Caki2 (cell line): ENCODE results near the gene SLC12A1. TPM values are rescaled to one million over a fixed set of nuclear protein-coding genes. Genes with fewer than 3 reads are reported as not detected.
A peak's percentile ranks its signal among the peaks of the same experiment; 100 is the strongest.

Experiments
- DNase-seq: peaks from one replicate; pipeline ENCODE4 v3.0.0-alpha.2; 2015; ENCODE audit warnings: low read depth
- in situ Hi-C: cut with HindIII; loops from 2 replicates; pipeline ENCODE4 v1.10.0; 2016; ENCODE audit warnings: low sequenced_read_pairs, low pct_unique_long_range_greater_than_20kb, mixed read lengths
- total RNA-seq: library from RNA; depleted of rRNA; stranded (reverse); fragments of >200 nt; shearing (Covaris generic); gene quantifications from 2 replicates; pipeline ENCODE4 v1.2.3, GENCODE V29; 2014; ENCODE audit warnings: low replicate concordance; rRNA removed

SLC12A1 gene
- not detected in 2 replicates for total RNA-seq

DNA sequence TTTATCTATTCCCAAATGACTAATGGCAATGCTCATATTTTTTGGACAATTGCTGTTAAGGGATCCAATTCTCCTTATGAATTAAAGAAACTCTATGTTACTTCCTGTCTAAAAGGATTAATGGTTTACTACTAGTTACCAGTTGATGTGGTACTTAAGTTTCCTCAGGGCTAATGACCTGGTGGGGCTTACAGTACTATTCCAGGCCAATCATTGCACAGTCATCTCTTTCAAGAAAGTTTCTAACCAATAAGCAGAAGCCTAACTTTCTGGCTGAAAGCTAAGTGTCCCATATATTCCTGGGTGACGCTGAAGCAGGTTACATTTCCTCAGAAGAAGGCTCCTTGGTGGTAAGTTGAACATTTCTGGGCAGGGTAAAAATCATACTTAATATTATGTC lies at the start of gene SLC12A1:
Gene SLC12A1, plus strand, starts transcription at position 322 of the 400 bp plus-strand sequence. CDS start 1,418 bp downstream, outside the sequence.
- no peak for DNase-seq
- in situ Hi-C loops: no loop called here

- DNase-seq: no peak
- in situ Hi-C loops: no loop called here
These were observed 37.5 kb upstream of the SLC12A1 start for GRCh38 chr15:48168616-48169015.

DNA sequence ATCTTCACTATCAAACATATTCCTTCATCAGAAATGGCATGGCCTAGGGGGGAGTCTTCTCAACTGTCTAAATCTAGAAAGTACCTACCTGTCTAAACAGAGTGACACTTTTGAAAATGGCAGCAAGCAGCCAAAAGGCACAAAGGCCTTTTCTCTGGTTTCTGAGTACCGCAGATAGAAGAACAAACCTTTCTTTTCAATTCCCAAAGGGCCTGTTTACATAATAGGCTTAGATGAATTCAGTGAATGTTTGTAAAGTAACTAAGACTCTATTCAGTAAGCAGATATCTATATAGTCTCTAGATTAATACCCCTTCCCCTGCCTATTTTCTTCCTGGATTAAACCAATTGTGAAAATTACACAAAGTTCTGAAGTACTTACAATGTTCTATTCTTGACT lies 35.1 kb upstream of the SLC12A1 start:
- in situ Hi-C loops: no loop called here
- no peak for DNase-seq

- DNase-seq: no peak
- in situ Hi-C loops: no loop called here
These were observed 31.0 kb upstream of the SLC12A1 start for GRCh38 chr15:48175126-48175525.

DNA sequence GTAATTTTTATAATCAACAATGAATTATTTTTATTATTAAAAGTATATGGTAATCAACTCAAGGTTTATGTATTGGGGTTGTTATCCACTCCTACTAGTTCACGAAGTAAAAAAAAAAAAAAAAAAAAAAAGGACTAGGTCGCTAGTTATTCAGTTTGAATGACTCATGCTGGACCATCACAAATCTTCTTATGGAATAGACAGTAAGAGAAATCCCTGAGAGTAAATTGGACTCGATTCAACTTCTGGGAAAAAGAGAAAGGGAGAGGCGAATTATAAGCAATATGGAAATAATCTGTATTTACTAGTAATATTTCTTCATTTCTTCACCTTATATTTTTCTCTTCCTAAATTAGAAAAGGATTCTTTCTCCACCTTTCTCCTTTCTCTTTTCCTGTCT lies 30.0 kb upstream of the SLC12A1 start:
- in situ Hi-C loops: no loop called here
- DNase-seq: peak; percentile 18

DNA sequence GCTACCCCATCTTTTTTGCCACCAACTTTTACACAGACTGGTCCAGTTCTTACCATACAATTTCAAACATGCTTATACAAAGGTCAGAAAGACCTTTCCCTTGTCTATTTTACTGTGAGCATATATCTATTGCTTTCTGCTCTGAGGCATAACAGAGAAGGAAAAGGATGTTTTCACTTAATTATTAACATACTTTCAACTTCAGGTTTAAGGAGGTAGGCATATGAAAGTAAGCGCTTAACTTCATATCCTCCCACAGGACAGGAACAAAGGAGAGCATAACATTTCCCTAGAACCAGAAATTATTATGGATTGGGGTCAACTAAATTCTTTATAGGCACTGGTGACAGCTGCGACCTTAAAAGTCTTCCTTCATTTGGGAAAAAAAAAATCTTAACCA lies 29.1 kb upstream of the SLC12A1 start:
- DNase-seq: no peak
- in situ Hi-C loops: no loop called here

DNA sequence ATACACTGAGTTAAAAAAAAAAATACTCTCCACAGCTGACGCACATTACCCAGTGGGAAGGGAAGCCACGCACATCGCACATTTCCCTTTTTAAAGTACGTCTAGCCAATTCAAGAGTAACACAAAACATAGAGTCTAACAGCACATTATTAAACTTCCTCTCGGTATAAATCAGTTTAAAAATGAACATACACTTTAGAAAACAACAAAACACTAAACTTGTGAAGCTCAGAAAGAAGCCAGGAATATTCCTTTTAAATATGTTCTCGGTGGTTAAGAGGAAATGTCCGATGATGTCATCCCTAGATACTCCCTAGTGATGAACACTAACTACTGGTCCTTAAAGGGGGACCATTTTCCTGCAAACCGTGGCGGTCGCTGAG lies 28.7 kb upstream of the SLC12A1 start:
- in situ Hi-C loops: no loop called here
- peak; percentile 69 for DNase-seq

DNA sequence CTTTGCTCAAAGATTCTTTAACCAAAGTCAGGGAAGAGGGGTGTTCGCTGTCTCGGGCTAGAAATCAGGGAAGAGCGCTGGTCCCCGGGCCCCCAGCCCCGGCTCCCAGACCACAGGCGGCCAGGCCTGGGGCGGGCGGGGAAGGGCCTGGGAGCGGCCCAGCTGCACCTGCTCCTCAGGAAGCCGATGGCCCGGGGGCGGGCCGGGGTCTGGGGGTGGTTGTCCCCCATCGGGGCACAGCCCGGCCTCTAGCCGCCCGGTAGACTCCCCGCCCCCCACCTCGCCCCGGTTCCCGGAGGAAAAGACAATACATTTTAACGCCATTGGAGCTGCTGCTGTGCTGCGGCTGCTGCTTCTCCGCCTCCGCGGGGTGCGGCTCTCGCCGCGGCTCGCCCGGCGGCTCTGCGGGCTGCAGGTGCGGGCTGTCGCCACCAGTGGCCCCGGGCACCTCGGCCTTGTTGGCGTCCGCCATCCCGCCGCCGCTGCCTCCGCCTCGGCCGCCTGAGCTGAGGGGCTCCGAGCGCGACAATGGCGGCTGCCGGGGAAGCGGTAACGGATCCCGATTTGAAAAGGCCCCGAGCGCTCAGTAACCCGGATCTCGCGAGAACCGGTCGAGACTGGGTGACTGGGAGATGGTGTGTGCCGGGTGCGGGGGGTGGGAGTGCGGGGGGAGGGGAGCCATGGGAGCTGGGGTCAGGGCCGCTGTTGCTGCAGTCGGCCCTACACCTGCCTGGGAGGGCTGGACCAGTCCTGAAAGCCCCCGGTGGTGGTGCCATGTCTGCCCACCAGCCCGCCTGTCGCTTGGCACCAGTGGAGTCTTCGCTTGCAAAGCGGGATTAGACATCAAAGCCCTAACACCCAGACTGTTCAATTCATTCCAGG lies 28.1 kb upstream of the SLC12A1 start, which contains the start of gene MYEF2:
Gene MYEF2, minus strand, starts transcription at position 530 of the 882 bp plus-strand sequence. Its CDS starts 58 bp downstream, at position 472.
- in situ Hi-C loops: no loop called here
- DNase-seq: peak; percentile 75

- in situ Hi-C loops: no loop called here
These were observed 27.5 kb upstream of the SLC12A1 start for GRCh38 chr15:48178648-48178931.

GRCh38 chr15:48182749-48183148 lies 23.4 kb upstream of the SLC12A1 start:
- in situ Hi-C loops: no loop called here
- no peak for DNase-seq

More at GRCh38 chr15:48178648-48178931, 27.5 kb upstream of the SLC12A1 start:
- peak; percentile 8 for DNase-seq

DNA sequence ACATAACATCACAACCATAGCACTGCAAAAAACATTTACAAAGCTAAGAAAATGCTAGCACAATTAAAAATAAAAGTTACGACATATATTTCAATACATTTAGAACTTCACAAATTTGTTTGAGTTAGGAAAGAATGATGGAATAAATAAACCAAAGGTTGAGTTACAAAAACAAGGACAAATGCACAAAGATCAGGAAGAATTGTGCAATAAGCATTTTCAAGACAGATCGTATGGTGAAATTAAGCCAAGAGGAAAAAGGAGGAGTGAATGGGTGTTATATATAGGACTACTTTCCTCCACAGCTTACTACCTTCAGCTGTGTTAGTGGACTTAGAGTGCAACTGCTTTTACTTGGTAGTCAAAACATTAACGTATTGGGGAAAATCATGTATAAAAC lies 20.6 kb upstream of the SLC12A1 start:
- DNase-seq: no peak
- in situ Hi-C loops: no loop called here

DNA sequence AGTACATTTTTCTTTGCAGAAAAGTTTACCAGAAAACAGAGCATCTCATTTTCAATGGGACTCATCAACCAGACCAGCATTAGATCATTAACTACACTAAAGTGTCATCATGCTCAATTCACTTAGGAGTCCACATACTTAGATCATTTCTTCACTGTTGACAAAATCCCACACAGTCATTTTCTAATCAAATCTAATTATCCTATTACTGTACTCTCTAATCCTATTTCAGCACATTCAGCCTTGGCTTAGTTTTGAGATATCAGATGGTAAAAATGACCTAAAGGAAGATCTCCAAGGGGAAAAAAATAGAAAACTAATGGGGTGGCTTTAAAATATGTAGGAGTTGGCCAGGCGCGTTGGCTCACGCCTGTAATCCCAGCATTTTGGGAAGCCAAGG lies 19.8 kb upstream of the SLC12A1 start:
- DNase-seq: no peak
- in situ Hi-C loops: no loop called here

DNA sequence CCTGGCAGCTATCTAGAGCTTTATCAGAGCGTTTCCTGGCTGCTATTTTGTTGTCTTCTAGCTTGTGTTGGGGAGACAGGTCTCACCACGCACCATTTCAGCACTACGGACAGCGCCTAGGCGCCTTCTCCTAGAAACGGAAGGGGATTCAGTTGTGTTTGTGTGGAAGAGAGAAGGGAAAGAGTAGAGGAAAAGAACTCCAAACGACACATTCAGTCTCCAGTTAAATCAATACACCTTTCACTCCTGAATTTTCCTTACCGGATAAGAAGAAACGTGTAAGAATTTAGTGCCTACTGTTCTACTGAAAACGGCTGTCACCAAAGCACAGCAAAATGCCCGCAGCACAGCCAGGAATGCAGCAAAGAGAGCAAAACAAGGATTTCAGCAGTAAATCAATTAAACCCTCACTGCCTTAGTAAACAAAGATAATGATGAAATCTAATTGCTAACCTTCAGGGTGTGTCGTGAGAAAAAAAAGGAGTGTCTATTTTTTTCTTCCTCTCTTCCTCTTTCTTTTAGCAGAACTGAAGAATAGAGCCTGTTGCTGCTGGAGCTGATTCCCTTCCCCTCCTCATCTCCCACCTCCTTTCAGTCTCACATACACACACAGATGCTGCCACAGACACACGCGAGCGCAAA lies 15.0 kb upstream of the SLC12A1 start:
- in situ Hi-C loops: no loop called here
- peak; percentile 42 for DNase-seq

DNA sequence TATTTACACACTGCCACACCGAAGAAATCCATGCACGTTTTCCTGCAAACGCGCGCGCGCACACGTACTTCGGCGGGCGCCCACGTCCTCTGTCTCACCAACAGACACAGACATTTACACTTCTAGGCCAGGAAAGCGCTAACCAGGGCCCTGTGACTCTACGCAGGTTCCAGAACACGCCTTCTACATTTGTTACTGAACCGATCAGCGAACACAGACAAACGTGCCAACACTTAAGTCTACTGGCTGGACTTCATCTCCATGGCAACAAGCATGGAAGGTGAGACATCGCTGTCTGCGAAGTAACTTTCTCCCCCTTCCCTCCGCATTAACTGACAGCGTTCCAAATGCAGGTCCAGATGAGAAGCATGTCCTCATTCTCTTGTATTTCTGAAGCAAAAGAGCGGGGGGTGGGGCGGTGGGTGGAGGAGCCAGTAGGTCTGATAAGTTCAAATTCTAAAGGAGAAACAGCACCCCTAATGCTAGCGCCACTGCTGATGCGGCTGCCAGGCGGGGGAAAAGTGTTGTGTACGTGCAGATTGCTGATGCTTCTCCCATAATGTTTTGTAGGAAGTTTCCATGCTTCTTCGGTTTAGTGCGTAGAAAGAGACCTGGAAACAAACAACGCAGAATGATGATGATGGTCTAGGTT lies 14.4 kb upstream of the SLC12A1 start, which contains the start of gene CTXN2:
Gene CTXN2, plus strand, starts transcription at position 92 of the 652 bp plus-strand sequence. CDS start 9,636 bp downstream, outside the sequence.
- in situ Hi-C loops: no loop called here
- no peak for DNase-seq

DNA sequence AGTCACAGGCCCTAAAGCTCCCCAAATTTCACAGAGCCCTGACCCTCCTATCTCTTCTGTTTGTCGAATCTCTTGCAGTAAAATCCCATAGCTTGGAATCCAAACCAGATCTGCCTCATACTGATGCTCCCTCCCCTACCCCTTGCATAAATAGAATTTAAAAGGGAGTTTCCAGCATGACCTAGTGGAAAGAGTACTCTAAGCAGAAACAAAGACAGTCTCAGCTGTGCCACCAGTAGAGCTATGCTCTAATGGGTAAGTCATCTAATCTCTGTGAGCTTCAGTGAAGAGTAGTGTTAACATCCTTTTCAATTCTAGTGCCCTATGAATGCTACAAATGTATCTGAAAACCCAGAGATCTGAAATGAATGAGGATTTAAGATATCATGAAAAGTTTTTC lies 4.0 kb upstream of the SLC12A1 start:
- no peak for DNase-seq
- in situ Hi-C loops: no loop called here

DNA sequence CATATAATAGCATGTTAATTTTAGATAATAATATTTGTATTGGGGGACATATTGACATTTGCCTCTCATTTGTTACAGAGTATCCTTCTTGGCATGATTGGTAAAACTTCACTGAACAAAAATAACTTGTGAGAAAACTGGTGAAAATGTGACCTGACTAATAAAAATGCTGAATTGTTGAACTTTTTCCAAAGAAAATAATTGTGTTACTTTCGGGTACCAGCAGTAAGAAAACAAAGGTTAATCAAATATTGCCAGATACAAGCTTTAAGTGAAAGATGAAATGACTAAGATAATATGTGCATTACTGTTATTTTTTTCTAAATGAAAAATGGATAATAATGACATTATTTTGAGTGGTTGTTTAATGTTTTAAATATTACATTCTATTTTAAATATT lies 15.2 kb downstream of the SLC12A1 start:
- DNase-seq: no peak
- in situ Hi-C loops: no loop called here

GRCh38 chr15:48221885-48222284 lies 15.8 kb downstream of the SLC12A1 start:
- no peak for DNase-seq
- in situ Hi-C loops: no loop called here

GRCh38 chr15:48222627-48223026 lies 16.5 kb downstream of the SLC12A1 start:
- DNase-seq: no peak
- in situ Hi-C loops: no loop called here

DNA sequence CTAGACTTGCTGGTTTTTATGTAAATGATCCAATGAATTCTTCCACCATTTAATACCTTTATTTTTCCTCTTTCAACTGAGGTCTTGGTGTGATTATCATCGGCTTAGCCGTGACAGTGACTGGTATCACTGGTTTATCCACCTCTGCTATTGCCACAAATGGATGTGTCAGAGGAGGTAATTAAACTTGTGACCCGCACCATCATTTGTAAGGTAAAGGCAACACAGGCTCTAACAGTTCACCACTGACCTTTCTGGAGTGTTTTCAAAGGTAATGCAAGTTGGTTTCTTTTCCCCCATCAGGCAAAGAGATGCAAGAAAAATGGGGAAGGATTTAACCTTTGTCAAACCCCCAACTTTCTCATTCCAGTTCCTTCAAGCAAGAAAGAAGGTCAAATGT lies 19.7 kb downstream of the SLC12A1 start:
- peak; percentile 2 for DNase-seq
- in situ Hi-C loops: no loop called here
